Glutamatergic neuron (in vitro differentiated cells): ENCODE measurements around the gene UBAC2. TPM values are rescaled to one million over a fixed set of nuclear protein-coding genes. Genes with fewer than 3 reads are reported as not detected.

Experiments
- DNase-seq: peaks from one replicate; pipeline ENCODE4 v3.0.0; 2022
- H3K27ac Mint-ChIP-seq: one replicate; pipeline ENCODE4 v1.8.0; 2020; ENCODE audit warnings: mild to moderate bottlenecking, mixed read lengths, inconsistent platforms; ENCODE audit not compliant: unreplicated experiment
- H3K27me3 Mint-ChIP-seq: one replicate; pipeline ENCODE4 v1.8.0; 2020; ENCODE audit warnings: mild to moderate bottlenecking, moderate library complexity, mixed read lengths, inconsistent platforms; ENCODE audit not compliant: unreplicated experiment
- H3K36me3 Mint-ChIP-seq: one replicate; pipeline ENCODE4 v1.8.0; 2020; ENCODE audit warnings: mild to moderate bottlenecking, mixed read lengths, inconsistent platforms; ENCODE audit not compliant: unreplicated experiment
- H3K4me1 Mint-ChIP-seq: one replicate; pipeline ENCODE4 v1.8.0; 2020; ENCODE audit warnings: mild to moderate bottlenecking, low read depth, mixed read lengths, inconsistent platforms; ENCODE audit not compliant: unreplicated experiment
- H3K4me3 Mint-ChIP-seq: one replicate; pipeline ENCODE4 v1.8.0; 2020; ENCODE audit warnings: mild to moderate bottlenecking, mixed read lengths, inconsistent platforms; ENCODE audit not compliant: unreplicated experiment
- H3K9me3 Mint-ChIP-seq: one replicate; pipeline ENCODE4 v1.8.0; 2020; ENCODE audit warnings: mild to moderate bottlenecking, moderate library complexity, mixed read lengths, inconsistent platforms; ENCODE audit not compliant: unreplicated experiment
- total RNA-seq: library from RNA; stranded (reverse); fragmentation: NEBNext Ultra II Directional; extraction: Animal tissue kit (Norgen Biotek cat#: 25700); gene quantifications from one replicate; pipeline ENCODE4 v1.2.1, GENCODE V29; 2021; ENCODE audit not compliant: unreplicated experiment
- TF ChIP-seq, protein P1 (sequence below): fragments of 200-600 bp; sonication (generic); IDR thresholded peaks from one replicate; pipeline ENCODE4 v1.5.0; 2021; ENCODE audit not compliant: partially characterized antibody, unreplicated experiment

The UBAC2 gene
- total RNA-seq, 1 donor from 2014 or later = 33.3 TPM

DNA sequence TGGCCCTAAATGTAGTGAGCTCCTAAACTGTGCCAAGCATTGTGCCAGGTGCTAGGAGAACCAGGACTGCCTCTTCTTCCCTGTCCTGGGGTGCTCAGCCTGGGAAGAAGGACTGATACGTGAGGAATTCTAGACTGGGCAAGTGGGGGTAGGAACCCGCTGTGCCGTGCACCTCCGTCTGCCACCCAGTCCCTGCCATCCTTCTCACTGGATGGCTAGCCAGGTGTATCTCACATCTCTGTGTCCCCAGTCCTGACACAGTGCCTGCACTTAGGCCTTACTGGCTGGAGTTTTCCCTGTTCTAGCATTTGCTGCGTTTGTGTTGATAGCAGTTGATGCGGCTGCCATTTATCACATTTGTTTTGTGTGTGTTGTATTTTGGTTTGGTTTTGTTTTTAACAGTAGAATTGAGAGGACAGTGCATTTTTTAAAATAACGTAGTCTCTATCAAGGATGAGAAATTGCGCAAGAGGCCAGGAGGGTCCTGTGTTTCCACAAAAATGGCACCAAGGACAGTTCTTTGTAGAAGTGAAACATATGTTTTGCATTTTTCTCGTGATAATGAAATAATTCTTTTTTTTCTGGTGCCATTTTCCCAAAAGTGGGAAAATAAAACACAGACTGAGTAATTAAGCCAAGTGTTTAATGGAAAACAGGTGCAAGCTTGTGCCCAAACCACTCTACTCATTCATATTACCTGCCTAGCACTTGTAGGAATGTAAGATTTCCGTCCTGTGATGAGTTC lies 111.3 kb downstream of the UBAC2 start:
- Mint-ChIP-seq H3K36me3 (no peaks in the 10 kb centered on the region), H3K27ac (no peak overlapping the region), H3K27me3 (no peaks in the 10 kb centered on the region), H3K4me1 (no peaks in the 10 kb centered on the region), H3K9me3 (peaks cover 5% of the 10 kb centered on the region), H3K4me3 (no peak overlapping the region)
- TF ChIP-seq, protein P1, sequence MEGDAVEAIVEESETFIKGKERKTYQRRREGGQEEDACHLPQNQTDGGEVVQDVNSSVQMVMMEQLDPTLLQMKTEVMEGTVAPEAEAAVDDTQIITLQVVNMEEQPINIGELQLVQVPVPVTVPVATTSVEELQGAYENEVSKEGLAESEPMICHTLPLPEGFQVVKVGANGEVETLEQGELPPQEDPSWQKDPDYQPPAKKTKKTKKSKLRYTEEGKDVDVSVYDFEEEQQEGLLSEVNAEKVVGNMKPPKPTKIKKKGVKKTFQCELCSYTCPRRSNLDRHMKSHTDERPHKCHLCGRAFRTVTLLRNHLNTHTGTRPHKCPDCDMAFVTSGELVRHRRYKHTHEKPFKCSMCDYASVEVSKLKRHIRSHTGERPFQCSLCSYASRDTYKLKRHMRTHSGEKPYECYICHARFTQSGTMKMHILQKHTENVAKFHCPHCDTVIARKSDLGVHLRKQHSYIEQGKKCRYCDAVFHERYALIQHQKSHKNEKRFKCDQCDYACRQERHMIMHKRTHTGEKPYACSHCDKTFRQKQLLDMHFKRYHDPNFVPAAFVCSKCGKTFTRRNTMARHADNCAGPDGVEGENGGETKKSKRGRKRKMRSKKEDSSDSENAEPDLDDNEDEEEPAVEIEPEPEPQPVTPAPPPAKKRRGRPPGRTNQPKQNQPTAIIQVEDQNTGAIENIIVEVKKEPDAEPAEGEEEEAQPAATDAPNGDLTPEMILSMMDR = no peak
- no peak for DNase-seq

DNA sequence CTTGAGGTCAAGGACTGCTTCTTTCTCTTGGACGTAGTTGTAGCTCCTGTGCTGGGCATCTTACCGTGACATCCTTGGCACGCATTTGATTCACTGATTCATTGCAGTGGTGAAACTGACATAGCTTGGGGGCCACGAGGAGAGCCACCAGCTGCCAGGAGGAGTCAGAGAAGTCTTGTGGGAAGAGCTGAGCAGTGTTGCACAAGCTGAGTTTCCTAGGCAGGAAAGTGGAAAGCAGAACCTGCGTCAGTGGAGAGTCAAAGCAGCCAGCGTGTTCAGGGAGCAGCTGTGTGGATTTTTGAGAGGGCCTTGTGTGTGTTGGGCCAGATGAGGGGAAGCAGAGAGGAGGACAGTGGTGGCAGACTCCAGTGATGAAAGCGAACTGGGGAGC lies 111.8 kb downstream of the UBAC2 start:
- Mint-ChIP-seq H3K36me3 (no peaks in the 10 kb centered on the region), H3K27me3 (no peaks in the 10 kb centered on the region), H3K4me1 (no peaks in the 10 kb centered on the region), H3K27ac (no peak overlapping the region), H3K9me3 (peaks cover 3% of the 10 kb centered on the region), H3K4me3 (no peak overlapping the region)
- TF ChIP-seq, protein P1 = no peak
- no peak for DNase-seq

DNA sequence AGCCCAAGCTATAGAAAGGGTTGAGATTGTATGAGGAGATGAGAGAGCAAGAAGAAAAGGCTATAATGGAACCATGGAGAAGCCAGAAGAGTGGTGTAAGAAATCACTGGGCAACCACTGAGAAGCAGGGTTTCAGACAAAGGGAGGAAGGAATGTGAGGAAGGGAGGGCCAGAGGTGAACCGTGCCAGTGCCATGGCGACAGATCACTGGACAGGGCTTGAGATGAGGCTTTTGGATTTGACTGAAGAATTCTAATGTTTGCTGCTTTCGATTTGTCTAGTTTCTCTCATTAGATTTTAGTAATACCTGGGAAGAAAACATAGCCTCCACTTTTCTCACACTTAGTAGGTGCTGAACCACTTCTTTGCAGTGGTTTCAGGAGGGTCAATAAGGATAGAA lies 112.8 kb downstream of the UBAC2 start:
- no peaks in the 10 kb centered on the region for H3K4me1 Mint-ChIP-seq
- peaks cover 3% of the 10 kb centered on the region for H3K9me3 Mint-ChIP-seq
- H3K27me3 Mint-ChIP-seq = no peaks in the 10 kb centered on the region
- H3K4me3 Mint-ChIP-seq = no peak overlapping the region
- DNase-seq = no peak
- H3K36me3 Mint-ChIP-seq = no peaks in the 10 kb centered on the region
- TF ChIP-seq, protein P1 = no peak
- no peak overlapping the region for H3K27ac Mint-ChIP-seq

DNA sequence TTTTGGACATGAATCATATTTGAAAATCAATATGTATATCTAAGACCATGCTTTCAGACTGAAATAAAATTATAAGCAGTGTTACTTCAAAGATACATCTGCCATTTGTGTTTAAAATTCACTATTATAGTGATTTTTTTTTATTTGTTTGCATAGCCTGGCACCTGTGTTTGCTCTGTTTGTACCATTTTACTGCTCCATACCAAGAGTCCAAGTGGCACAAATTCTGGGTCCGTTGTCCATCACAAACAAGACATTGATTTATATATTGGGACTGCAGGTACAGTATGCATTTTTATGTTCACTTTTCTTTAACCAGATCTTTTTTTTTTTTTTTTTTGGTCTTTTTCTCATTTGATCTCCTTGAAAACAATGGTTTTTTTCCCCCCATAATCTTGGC lies 113.3 kb downstream of the UBAC2 start:
- no peaks in the 10 kb centered on the region for H3K4me1 Mint-ChIP-seq
- H3K27ac Mint-ChIP-seq = no peak overlapping the region
- H3K4me3 Mint-ChIP-seq = no peak overlapping the region
- H3K36me3 Mint-ChIP-seq = no peaks in the 10 kb centered on the region
- no peak for DNase-seq
- no peaks in the 10 kb centered on the region for H3K27me3 Mint-ChIP-seq
- peaks cover 3% of the 10 kb centered on the region for H3K9me3 Mint-ChIP-seq
- TF ChIP-seq, protein P1 = no peak

DNA sequence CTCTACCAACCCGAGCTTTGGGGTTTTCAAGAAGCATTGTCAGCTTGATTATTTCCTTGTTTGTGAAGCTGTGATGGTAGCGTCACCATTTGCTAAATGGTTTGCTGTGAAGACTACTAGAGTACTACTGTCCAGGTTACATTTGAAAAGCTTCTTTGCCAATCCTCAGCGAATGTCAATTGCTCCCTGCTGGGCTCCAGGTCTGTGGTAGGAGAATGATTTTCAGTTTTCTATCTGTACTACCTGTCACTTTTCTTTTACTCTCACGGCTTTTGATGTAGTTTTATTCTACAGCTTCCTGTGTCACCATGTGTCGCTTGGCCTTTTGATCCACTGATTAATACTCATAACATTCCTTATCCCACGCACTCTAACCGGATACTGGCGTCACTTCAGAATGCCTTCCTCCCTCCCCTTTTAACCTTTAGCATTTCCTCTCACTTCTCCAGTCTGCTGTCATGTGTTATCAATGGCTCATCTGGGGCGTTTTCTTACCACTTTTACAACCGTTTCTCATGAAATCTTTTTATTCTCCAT lies 114.1 kb downstream of the UBAC2 start:
- no peaks in the 10 kb centered on the region for H3K27me3 Mint-ChIP-seq
- peaks cover 3% of the 10 kb centered on the region for H3K9me3 Mint-ChIP-seq
- H3K27ac Mint-ChIP-seq = no peak overlapping the region
- no peaks in the 10 kb centered on the region for H3K36me3 Mint-ChIP-seq
- TF ChIP-seq, protein P1 = no peak
- H3K4me3 Mint-ChIP-seq = no peak overlapping the region
- no peak for DNase-seq
- H3K4me1 Mint-ChIP-seq = no peaks in the 10 kb centered on the region
